Activated T-cell treated with anti-CD3 and anti-CD28 coated beads, Interleukin-2, amount 50 U/mL, for 72 hours (primary cell): ENCODE measurements around the gene IFI35. TPM values are rescaled to one million over a fixed set of nuclear protein-coding genes. Genes with fewer than 3 reads are reported as not detected.
A peak's percentile ranks its signal among the peaks of the same experiment; 100 is the strongest.

Experiments
- ATAC-seq, 2 donors: fragments of 150-1000 bp; cut with Tn5 transposase; replicated peaks in 1 of 2; 2 replicates each; pipeline ENCODE4 v1.10.0; 2021; ENCODE audit warnings: moderate library complexity in 2 of 2, mild to moderate bottlenecking in 1 of 2
- DNase-seq, 2 donors: peaks; one replicate each; pipeline ENCODE4 v3.0.0; 2021 to 2022; ENCODE audit warnings: mixed read lengths in 1 of 2
- H3K27ac Mint-ChIP-seq: one replicate; pipeline ENCODE4 v1.8.0; 2022; ENCODE audit warnings: mild to moderate bottlenecking, moderate library complexity, mixed read lengths
- H3K27me3 Mint-ChIP-seq: one replicate; pipeline ENCODE4 v1.8.0; 2022; ENCODE audit warnings: low read depth, mixed read lengths
- H3K36me3 Mint-ChIP-seq, 2 donors: one replicate each; pipeline ENCODE4 v1.8.0; 2022; ENCODE audit warnings: mixed read lengths in 2 of 2, mild to moderate bottlenecking in 1 of 2; ENCODE audit not compliant: insufficient read depth in 2 of 2
- H3K4me1 Mint-ChIP-seq: one replicate; pipeline ENCODE4 v1.8.0; 2022; ENCODE audit warnings: low read depth, mixed read lengths
- H3K4me3 Mint-ChIP-seq, 2 donors: one replicate each; pipeline ENCODE4 v1.8.0; 2022; ENCODE audit warnings: mild to moderate bottlenecking in 2 of 2, mixed read lengths in 2 of 2, moderate library complexity in 2 of 2
- H3K9me3 Mint-ChIP-seq, 2 donors: one replicate each; pipeline ENCODE4 v1.8.0; 2022; ENCODE audit warnings: mixed read lengths in 2 of 2
- total RNA-seq, 2 donors: library from RNA; stranded (reverse); gene quantifications; one replicate each; pipeline ENCODE4 v1.2.3, GENCODE V29; 2022

The IFI35 gene
- total RNA-seq, 2 donors from 2014 or later = 28.3 to 63.3 TPM

DNA sequence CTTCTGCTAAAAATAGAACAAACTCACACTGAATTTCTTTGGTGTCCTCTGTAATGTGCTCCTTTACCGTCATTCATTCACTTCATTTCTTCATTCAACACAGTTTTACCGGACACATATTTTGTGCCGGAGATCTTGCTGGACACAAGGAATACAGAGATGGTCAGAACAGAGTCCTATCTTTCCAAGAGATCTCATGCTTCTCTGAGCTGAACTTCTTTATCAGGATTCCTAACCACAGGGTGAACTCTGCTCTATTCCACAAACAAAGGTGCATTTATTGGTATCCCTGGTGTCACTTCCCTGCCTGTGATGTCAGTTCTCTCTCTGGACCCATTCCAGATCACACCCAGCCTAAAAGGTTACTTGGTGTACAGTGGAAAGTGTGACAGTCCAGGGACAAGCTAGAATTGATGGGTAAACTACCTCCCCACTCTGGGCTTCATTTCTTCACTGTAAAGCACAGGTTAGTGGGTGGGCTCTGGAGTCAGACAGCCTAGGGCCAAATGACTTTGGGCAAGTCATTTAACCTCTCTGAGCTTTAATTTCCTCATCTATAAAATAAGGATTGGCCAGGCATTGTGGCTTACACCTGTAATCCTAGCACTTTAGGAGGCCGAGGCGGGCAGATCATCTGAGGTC lies 4.2 kb downstream of the IFI35 start:
- peaks cover 3 to 5% of the 10 kb centered on the region in 2 donors for H3K36me3 Mint-ChIP-seq
- DNase-seq = no peak
- no peaks in the 10 kb centered on the region for H3K27me3 Mint-ChIP-seq
- no peak overlapping the region for H3K4me3 Mint-ChIP-seq
- no peak overlapping the region for H3K27ac Mint-ChIP-seq
- peaks cover 43% of the 10 kb centered on the region for H3K4me1 Mint-ChIP-seq
- no peak for ATAC-seq
- H3K9me3 Mint-ChIP-seq = no peaks in the 10 kb centered on the region

- ATAC-seq = no peak
- Mint-ChIP-seq H3K36me3 (peaks cover 0 to 3% of the 10 kb centered on the region in 2 donors), H3K27ac (no peak overlapping the region), H3K4me3 (no peak overlapping the region), H3K27me3 (no peaks in the 10 kb centered on the region), H3K4me1 (peaks cover 32% of the 10 kb centered on the region), H3K9me3 (no peaks in the 10 kb centered on the region)
- DNase-seq = no peak
Measured at GRCh38 chr17:43011728-43012472, 5.3 kb downstream of the IFI35 start.

DNA sequence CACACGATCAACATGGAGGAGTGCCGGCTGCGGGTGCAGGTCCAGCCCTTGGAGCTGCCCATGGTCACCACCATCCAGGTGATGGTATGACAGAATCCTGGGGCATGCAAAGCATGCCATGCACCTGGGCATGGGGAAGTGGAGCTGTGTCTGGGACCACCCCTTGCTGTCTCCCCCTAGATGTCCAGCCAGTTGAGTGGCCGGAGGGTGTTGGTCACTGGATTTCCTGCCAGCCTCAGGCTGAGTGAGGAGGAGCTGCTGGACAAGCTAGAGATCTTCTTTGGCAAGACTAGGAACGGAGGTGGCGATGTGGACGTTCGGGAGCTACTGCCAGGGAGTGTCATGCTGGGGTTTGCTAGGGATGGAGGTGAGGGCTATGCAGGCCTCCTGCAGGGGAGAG lies 6.7 kb downstream of the IFI35 start:
- no peak overlapping the region for H3K4me3 Mint-ChIP-seq
- H3K27me3 Mint-ChIP-seq = no peaks in the 10 kb centered on the region
- ATAC-seq (no peak), DNase-seq (no peak)
- H3K4me1 Mint-ChIP-seq = peaks cover 19% of the 10 kb centered on the region
- H3K9me3 Mint-ChIP-seq = no peaks in the 10 kb centered on the region
- H3K36me3 Mint-ChIP-seq = peaks cover 0 to 3% of the 10 kb centered on the region in 2 donors
- no peak overlapping the region for H3K27ac Mint-ChIP-seq

GRCh38 chr17:43014020-43014648 lies 7.5 kb downstream of the IFI35 start:
- Mint-ChIP-seq H3K27me3 (no peaks in the 10 kb centered on the region), H3K27ac (no peak overlapping the region), H3K4me3 (no peak overlapping the region), H3K9me3 (no peaks in the 10 kb centered on the region), H3K36me3 (peaks cover 0 to 3% of the 10 kb centered on the region in 2 donors), H3K4me1 (peaks cover 11% of the 10 kb centered on the region)
- ATAC-seq (no peak), DNase-seq (no peak)

DNA sequence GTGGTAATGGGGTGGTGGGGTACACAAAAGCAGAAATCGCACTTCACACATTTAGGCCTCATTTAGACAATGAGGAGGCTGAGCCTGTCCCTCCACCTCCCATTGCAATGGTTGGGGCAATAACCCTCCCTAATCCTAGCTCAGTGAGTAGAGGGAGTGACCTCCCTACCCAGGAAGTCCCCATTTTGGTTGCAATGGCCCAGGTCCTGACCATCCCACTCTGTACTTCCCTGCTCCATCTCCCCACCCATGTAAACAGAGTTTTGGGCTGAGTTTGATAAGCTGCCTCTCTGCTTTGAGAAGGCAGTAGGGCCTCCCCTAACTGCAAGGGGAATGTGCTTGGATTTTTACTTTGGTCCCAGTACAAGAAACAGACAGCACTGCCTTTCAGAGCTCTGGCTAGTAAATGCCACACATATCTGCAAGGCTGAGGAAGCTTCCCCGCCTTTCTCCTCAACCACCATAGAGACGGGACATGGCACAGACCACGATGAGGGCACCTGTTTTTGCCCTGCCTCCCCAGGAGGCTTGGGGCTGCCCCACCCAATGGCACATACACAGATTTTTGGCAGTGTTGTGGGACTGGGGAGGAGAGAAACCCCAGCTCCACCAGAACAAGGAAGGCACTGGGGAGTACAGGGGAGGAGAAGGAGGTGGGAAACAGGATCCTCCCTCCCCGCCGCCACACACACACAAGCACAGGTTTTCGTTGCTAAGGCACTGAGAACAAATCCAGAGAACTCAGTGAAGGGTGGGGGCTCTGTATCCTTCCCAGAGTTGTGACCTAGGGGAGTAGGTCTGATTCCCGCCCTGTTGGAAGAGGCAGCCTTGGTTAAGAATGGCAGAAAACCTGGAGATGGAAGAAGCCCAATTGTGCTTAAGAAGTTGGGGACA lies 8.3 kb downstream of the IFI35 start:
- H3K36me3 Mint-ChIP-seq = peaks cover 0 to 3% of the 10 kb centered on the region in 2 donors
- no peak overlapping the region for H3K27ac Mint-ChIP-seq

DNA sequence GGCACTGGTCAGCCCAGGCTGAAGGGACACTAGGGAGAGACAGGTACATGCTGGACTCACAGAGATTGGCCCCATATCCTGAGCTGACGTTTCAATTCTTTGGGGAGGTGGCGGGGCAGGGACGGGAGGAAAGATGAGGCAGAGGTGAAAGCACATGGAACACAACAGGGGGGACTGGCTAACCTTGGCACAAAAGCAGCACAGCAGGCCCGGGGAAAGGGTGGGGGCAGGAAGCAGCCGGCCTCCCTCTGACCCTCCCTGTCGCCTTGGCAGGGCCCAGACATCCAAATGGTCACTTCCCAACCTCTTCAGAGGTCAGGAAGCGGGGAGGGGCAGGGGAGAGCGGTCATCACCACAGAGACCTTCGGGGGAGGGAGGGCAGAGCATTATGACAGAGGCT lies 9.0 kb downstream of the IFI35 start:
- Mint-ChIP-seq H3K36me3 (peaks cover 0 to 3% of the 10 kb centered on the region in 2 donors), H3K27me3 (no peaks in the 10 kb centered on the region), H3K27ac (no peak overlapping the region), H3K4me1 (peaks cover 2% of the 10 kb centered on the region), H3K9me3 (no peaks in the 10 kb centered on the region), H3K4me3 (no peak overlapping the region)
- DNase-seq (no peak), ATAC-seq (no peak)

More for the DNA sequence above, 8.3 kb downstream of the IFI35 start:
- DNase-seq = no peak
- Mint-ChIP-seq H3K4me1 (peaks cover 8% of the 10 kb centered on the region), H3K27me3 (no peaks in the 10 kb centered on the region), H3K4me3 (no peak overlapping the region), H3K9me3 (no peaks in the 10 kb centered on the region)
- ATAC-seq = no peak

DNA sequence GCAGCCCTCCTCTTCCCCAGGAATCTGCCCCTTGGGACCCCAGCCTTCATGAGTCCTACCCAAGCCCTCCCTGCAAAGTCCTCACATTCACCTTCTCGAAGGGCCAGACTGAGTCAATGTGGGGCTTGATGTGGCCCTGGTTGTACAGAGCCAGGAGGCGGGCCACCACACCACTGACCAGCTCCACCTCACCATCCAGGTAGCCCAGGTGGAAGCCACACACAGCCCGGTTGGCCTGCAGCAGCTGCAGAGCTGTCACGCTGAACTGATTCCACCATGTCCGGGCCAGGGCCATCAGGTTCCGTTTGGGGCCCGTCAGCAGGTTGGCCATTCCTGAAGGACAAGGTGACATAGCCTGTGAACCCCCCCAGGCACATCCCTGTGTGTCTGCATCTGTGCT lies 9.6 kb downstream of the IFI35 start:
- Mint-ChIP-seq H3K9me3 (no peaks in the 10 kb centered on the region), H3K4me1 (peaks cover 5% of the 10 kb centered on the region), H3K36me3 (peaks cover 0 to 3% of the 10 kb centered on the region in 2 donors), H3K27me3 (no peaks in the 10 kb centered on the region), H3K4me3 (no peak overlapping the region), H3K27ac (no peak overlapping the region)
- no peak for ATAC-seq
- no peak for DNase-seq

GRCh38 chr17:43018008-43018853 lies 11.6 kb downstream of the IFI35 start:
- H3K9me3 Mint-ChIP-seq = no peaks in the 10 kb centered on the region
- ATAC-seq (peak in 1 of 2 donors; percentile 14), DNase-seq (no peak)
- H3K27me3 Mint-ChIP-seq = no peaks in the 10 kb centered on the region
- peaks cover 6% of the 10 kb centered on the region for H3K4me1 Mint-ChIP-seq
- no peak overlapping the region for H3K4me3 Mint-ChIP-seq
- H3K27ac Mint-ChIP-seq = no peak overlapping the region
- no peaks in the 10 kb centered on the region for H3K36me3 Mint-ChIP-seq

- Mint-ChIP-seq H3K9me3 (no peaks in the 10 kb centered on the region), H3K4me1 (peaks cover 6% of the 10 kb centered on the region), H3K4me3 (no peak overlapping the region), H3K36me3 (no peaks in the 10 kb centered on the region), H3K27ac (no peak overlapping the region), H3K27me3 (no peaks in the 10 kb centered on the region)
- no peak for DNase-seq
- ATAC-seq = no peak
Measured at GRCh38 chr17:43018932-43019331, 12.3 kb downstream of the IFI35 start.

GRCh38 chr17:43019418-43019817 lies 12.8 kb downstream of the IFI35 start:
- Mint-ChIP-seq H3K27ac (no peak overlapping the region), H3K4me3 (no peak overlapping the region), H3K4me1 (peaks cover 10% of the 10 kb centered on the region), H3K27me3 (no peaks in the 10 kb centered on the region), H3K9me3 (no peaks in the 10 kb centered on the region), H3K36me3 (no peaks in the 10 kb centered on the region)
- ATAC-seq (no peak), DNase-seq (no peak)

DNA sequence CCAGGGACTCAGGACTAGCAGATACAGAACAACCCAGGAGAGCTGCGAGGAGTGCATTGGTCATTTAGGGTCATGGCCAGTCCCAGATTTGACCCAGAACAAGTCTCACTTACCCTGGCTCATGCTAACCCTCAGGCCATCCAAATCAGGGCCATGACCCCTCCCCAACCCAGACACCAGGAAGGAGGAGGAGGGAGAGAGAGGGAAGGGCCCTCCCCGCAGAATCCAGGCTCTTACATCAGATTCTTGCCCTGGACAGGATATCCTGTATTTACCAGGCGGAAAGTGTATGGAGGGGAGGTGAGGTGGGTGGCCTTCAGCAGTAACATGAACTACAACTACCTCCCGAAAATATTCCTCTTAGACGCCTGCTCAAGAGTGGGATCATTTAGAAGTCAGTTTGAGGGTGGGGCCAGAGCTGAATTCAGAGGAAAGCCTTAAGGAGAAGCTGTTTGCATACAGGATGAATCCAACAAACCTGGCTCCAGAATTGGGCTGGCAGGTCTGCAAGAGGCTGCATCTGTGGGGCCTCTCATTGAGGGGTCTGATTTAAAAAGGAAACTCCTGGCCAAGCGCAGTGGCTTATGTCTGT lies 13.5 kb downstream of the IFI35 start:
- peak overlapping the region; percentile 92 to 93 for H3K4me3 Mint-ChIP-seq
- peaks cover under 1% of the 10 kb centered on the region for H3K27me3 Mint-ChIP-seq
- DNase-seq (no peak), ATAC-seq (no peak)
- H3K4me1 Mint-ChIP-seq = peaks cover 15% of the 10 kb centered on the region
- H3K27ac Mint-ChIP-seq = no peak overlapping the region
- H3K36me3 Mint-ChIP-seq = no peaks in the 10 kb centered on the region
- H3K9me3 Mint-ChIP-seq = no peaks in the 10 kb centered on the region
